Measurements from ENCODE around the gene SLC38A11. TPM values are rescaled to one million over a fixed set of nuclear protein-coding genes. Genes with fewer than 3 reads are reported as not detected.

SLC38A11 gene
- total and polyA plus RNA-seq, 2 of the 13 experiments (the other 11 are each of a cell fraction or from before 2014, with no cell fraction given): 14.0 to 14.3 TPM

GRCh38 chr2:164887434-164888144 lies 67.7 kb downstream of the SLC38A11 start (continued):
- TF ChIP-seq ATF4 (CRISPR knock-in tag; IDR thresholded peaks at IDR 0.05) (peak in 1 of 2 experiments; percentile 94; a peak in 2 of 4 replicates), CREBL2 (CRISPR knock-in tag; IDR thresholded peaks at IDR 0.05; ENCODE audit: borderline replicate concordance) (no peak), MNT (IDR thresholded peaks at IDR 0.05) (no peak), LCORL (IDR thresholded peaks at IDR 0.05) (no peak), LCORL (CRISPR knock-in tag; IDR thresholded peaks at IDR 0.05) (peak; percentile 55), SETDB1 (CRISPR knock-in tag; IDR thresholded peaks at IDR 0.05; ENCODE audit: borderline replicate concordance) (no peak), ZKSCAN8 (CRISPR knock-in tag; IDR thresholded peaks at IDR 0.05; ENCODE audit: borderline replicate concordance) (peak; percentile 76; the same call in 1 of the 2 replicates), JARID2 (CRISPR knock-in tag; IDR thresholded peaks at IDR 0.05; ENCODE audit: insufficient replicate concordance) (no peak), DMTF1 (CRISPR knock-in tag; IDR thresholded peaks at IDR 0.05) (no peak), FUBP1 (CRISPR knock-in tag; IDR thresholded peaks at IDR 0.05; ENCODE audit: borderline replicate concordance) (no peak), ZNF121 (CRISPR knock-in tag; IDR thresholded peaks at IDR 0.05) (no peak), NRL (CRISPR knock-in tag; IDR thresholded peaks at IDR 0.05; ENCODE audit: borderline replicate concordance) (no peak), FOSL1 (CRISPR knock-in tag; IDR thresholded peaks at IDR 0.05; ENCODE audit: borderline replicate concordance) (no peak), SALL1 (CRISPR knock-in tag; IDR thresholded peaks at IDR 0.05) (peak; percentile 83; the same call in 1 of the 2 replicates), GMEB1 (CRISPR knock-in tag; IDR thresholded peaks at IDR 0.05; ENCODE audit: borderline replicate concordance) (no peak), ZNF543 (CRISPR knock-in tag; IDR thresholded peaks at IDR 0.05) (no peak), ZNF275 (CRISPR knock-in tag; IDR thresholded peaks at IDR 0.05; ENCODE audit: borderline replicate concordance) (no peak), ZNF160 (CRISPR knock-in tag; IDR thresholded peaks at IDR 0.05) (no peak)

Data from HepG2 (cell line).